ENCODE results near the gene COPS8.
A peak's percentile ranks its signal among the peaks of the same experiment; 100 is the strongest.

COPS8 gene

DNA sequence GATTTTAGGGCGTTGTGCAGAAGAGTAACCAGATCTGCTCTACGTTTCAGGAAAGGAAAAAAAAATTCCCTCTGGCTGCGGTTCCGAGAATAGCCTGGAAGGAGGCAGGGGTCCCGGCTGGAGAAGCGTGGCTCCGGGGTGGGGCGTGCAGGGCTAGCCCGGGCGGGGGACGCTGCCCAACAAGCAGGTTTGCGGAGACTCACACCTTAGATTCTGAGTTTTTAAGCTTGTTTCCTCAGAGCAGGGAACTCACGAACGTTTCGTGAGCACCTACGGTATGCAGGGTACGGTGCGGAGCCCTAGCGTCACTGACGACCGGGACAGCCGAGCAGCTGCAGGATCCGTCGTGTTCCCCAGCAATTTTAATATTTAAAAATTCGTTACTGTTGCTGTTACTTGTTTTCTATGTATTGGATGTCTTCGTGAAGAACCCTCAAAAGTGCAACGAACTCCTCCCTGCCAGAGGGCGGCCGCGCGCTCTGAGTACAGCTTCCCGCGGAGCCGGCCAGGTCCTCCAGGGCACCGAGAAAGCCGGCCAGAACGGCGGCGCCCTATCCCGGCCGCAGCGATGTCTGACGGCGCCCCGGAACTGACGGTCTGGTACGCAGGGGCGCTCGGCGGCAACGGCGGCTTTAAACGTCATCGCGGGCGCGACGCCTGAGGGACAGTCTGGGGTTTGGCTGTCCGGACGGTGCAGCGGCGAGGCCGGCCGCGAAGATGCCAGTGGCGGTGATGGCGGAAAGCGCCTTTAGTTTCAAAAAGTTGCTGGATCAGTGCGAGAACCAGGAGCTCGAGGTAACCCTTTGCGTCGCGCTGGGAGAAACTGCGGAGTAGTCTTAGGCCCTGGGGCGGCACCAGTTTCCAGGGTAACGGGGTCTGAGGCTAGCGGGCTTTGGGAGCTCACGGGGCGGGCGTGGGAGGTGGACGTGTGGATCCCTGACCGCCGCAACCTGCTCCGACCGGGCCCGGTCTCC is at the start of gene COPS8:
TSS of gene COPS8 (plus strand) at position 642 of the 974 bp plus-strand sequence. CDS start at position 718, 76 bp downstream.
- peak; percentile 82 to 91 (median 86) for DNase-seq (ENCODE audit: low read depth in 3 of 3)

DNA sequence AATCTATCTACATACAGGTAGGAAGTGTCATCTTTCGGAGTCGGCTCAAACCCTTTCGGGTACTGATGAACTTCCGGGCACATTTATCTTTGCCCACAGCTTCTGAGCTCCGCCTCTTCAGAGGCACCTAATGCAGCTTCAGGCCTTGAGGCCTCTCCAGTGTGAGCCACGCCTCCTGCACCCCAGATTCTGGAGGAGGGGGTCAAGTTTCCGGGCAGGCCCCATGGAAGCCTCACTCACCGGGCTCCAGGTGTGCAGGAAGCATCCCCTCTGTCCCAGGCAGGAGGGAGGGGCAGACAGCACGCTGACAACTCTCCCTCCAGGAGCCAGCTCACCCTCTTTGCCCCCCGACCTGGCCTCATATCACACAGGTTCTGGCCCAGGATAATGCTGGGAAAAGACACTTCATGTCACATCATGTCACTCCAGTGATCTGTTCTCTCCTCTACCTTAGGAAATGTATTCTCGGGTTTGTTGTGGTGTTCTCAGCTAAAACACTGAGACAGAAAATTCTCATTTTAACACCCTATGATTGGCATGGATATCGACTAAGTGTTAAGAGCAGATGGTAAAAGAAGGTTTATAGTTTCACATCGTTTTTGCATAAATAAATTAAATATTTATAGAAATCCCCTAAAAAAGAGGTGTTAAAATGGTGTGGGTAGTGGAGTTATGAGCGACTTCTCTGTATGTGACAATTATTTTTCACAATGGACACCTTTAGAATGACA is 46.2 kb upstream of the COPS8 start:
- DNase-seq (ENCODE audit: low read depth in 3 of 3), result no peak

DNA sequence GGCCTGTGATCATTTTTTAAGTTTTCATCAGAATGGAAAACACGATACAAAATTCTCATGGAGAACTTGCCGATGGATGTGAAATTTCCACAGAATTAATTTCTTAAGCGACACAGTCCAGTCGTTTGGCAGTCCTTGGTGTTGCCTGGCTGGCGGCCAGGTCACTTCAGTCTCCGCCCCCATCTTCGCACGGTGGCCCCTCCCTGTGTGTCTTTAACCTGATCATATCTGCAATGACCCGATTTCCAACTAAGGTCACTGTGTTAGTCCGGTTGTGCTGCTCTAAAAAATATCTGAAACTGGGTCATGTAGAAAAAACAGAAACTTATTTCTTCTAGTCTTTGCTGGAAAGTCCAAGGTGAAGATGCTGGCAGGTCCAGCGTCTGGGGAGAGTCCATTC is 44.5 kb upstream of the COPS8 start:
- no peak for DNase-seq (ENCODE audit: low read depth in 3 of 3)

DNA sequence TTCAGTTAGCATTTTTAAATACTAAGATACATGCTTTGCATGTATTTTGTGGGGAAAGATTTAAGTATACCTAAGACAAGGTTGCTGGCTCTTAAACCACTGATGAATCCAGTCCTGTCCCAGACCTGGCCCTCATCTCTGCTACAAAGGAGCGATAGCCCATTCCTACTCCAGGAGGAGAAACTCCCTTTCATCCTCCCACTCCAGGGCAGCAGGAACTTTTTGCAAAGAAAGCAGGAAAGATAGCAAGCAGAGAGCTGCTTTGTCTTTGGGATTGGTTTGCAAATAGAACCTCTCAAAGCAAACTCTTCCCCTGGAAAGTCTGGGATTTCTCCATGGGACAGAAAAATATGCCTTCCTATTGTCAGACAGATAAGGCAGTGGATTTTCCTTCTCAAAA is 43.6 kb upstream of the COPS8 start:
- no peak for DNase-seq (ENCODE audit: low read depth in 3 of 3)

GRCh38 chr2:237043866-237044265 is 41.8 kb upstream of the COPS8 start:
- no peak for DNase-seq (ENCODE audit: low read depth in 3 of 3)

DNA sequence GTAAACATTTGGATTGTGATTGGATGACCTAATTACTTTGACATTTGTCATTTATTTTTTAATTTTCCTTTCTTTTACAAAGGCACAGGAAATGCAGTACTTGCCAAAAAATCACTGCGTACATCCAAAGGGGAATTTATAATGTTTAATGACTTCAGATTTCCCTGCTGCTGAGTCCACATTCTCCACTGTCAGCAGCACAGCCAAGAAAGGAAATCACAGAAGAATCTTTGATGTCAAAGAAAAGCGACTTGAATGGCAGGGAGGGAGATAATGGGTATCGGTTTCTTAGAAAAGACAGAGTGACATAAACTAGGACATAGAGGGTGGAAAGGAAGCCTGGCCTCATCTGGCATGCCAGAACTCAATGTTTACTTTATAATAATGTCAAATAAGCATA is 41.4 kb upstream of the COPS8 start:
- no peak for DNase-seq (ENCODE audit: low read depth in 3 of 3)

- no peak for DNase-seq (ENCODE audit: low read depth in 3 of 3)
Observed at GRCh38 chr2:237045449-237045848, 40.2 kb upstream of the COPS8 start.

- DNase-seq (ENCODE audit: low read depth in 3 of 3), result no peak
Observed at GRCh38 chr2:237048595-237048994, 37.1 kb upstream of the COPS8 start.

GRCh38 chr2:237051861-237052260 is 33.8 kb upstream of the COPS8 start:
- no peak for DNase-seq (ENCODE audit: low read depth in 3 of 3)

DNA sequence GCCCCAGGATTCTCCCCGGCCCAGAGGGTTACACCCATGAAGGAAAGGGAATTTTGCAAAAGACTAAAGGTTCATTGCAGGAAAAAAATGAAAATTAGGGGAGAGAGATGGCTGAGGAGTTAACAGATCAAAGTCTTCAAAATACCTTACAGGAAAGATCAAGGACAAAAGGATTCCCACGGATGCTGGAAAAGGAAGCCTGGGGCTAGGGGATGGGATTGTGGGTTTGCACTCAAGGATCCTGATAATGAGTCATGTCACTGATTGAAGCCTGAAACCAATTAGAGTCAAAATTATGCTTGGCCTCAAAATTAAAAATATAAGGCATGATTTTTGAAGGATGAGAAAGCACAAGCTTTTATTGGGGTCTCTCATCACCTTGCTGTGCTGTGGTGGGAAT is 32.6 kb upstream of the COPS8 start:
- DNase-seq (ENCODE audit: low read depth in 3 of 3), result no peak

GRCh38 chr2:237055386-237056100 is 30.1 kb upstream of the COPS8 start:
- no peak for DNase-seq (ENCODE audit: low read depth in 3 of 3)

DNA sequence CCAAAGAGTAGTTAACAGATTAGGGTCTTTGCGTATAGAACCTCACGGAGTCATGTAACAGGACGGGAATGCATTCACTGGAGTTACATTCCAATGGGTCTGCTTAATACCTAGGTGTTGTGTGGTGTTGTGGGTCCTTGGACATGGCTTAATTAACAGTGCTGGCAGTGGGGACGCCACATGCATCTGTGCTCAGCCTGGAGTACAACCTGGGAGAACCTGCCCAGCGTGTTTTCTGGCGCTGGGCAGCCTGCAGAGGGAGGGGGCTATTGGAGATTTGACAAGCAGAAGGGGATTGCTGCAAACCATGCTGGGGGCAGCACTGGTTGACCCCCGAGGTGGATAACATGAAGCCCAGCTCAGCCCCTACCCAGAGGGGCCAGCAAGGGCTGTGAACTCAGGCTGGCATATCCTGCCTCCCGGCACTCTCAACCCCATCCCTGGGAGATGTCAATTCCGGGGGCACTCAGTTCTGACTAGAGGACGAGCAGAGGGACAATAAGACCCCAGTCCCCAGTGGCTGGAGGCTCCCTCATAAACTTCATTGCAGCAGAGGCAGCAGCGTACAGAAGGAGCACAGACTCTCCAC is 29.3 kb upstream of the COPS8 start:
- DNase-seq (ENCODE audit: low read depth in 3 of 3), result no peak

DNA sequence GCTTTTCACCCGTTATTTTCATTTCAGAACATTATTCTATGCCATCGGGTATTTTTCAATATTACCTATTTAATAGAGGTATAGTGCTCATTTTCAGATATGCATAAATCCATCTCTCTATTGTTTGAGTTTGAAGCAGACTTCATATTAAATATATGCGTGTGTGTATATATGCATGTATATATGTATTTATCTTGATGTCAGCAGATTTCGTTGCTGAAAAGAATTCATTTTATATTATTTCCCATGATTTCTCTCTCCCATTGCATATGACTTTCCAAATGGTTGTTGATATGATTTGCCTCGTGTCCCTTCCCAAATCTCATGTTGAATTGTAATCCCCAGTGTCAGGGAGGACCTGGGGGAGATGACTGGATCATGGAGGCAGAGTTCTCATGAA is 28.6 kb upstream of the COPS8 start:
- no peak for DNase-seq (ENCODE audit: low read depth in 3 of 3)

DNA sequence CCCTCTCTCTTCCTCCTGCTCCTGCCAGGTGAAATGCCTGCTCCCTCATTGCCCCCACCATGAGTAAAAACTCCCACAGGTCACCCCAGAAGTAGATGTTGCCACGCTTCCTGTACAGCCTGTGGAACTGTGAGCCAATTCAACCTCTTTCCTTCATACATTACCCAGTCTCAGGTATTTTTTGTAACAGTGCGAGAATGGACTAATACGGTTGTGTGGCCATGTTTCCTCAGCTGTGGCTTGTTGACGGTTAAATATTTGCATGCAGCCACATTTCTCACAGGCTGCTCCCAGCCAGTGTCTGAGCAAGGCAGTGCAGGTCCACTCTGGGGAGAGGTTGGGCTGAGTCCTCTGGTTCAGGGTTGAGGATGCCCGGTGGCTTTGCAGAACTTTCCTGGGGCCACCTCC is 27.8 kb upstream of the COPS8 start:
- DNase-seq (ENCODE audit: low read depth in 3 of 3), result no peak

- DNase-seq (ENCODE audit: low read depth in 3 of 3), result no peak
Observed at GRCh38 chr2:237058423-237058822, 27.3 kb upstream of the COPS8 start.

DNA sequence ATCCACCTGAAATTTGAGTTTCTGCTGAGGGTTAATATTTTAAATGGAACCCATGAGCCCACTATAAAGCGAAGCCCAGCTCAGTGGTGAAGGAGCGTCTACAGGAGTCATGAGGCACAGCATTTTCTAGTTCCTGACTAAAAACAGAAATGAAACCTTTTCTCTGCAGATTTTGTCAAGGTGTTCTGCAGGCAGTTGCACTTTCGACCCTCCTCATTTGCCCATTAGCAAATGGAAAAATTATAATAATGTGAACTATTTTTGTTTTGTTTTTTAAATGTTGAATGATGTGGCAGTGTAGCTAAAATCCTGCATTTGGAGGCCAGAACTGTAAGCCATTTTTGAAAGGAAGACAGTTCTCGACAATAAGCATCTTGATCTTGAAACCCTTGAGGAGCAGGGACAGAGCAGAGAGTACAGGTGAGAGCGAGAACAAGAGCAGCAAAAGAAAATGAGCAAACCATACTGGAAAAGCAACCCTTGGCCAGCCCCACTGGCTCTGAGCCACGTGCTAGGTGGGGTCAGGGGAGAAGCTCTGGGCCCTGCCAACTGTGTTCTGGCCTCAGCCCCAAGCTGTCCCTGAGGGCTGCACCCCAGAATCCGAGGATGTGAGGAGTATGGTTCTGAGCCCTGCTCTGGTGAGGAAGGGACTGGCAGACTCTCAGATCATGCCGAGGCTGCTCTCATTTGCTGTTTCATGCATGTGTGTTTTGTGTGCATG is 26.4 kb upstream of the COPS8 start:
- DNase-seq (ENCODE audit: low read depth in 3 of 3), result peak in 1 of 3 experiments; percentile 6

GRCh38 chr2:237060534-237061312 is 25.0 kb upstream of the COPS8 start:
- DNase-seq (ENCODE audit: low read depth in 3 of 3), result no peak

DNA sequence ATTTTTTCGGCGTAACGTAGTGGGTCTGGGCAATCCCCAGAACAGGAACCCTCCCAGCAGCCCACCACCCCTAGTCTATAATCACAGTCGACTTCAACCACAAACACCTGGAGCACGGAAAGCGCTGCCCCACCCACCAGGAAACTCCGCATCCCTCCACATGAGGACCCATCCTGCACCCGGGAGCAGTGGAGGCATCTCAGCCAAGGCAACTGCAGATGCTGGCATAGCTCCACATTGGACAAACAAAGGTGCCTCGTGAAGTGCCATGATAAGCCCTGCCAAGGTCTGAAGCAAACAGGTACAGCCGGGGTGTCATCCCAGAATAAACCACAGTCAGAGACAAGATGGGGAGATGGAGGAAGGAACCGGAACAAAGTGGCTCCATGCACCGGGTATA is 24.3 kb upstream of the COPS8 start:
- no peak for DNase-seq (ENCODE audit: low read depth in 3 of 3)

GRCh38 chr2:237062585-237062984 is 23.1 kb upstream of the COPS8 start:
- DNase-seq (ENCODE audit: low read depth in 3 of 3), result no peak
